Loucy (cell line): ENCODE results near the gene PRSS50.

Source experiments
- H2AFZ ChIP-seq: fragments of 200-600 bp; sonication (generic); 2 replicates; pipeline ENCODE4 v1.6.0; 2016; ENCODE audit warnings: antibody characterized with exemption, mild to moderate bottlenecking, low read length, moderate library complexity
- H3F3A ChIP-seq: fragments of 200-600 bp; 2 replicates; pipeline ENCODE4 v1.6.0; 2016; ENCODE audit warnings: antibody characterized with exemption, low read depth, mild to moderate bottlenecking
- H3K27me3 ChIP-seq: fragments of 200-600 bp; sonication (generic); 2 replicates; pipeline ENCODE4 v1.6.1; 2014; ENCODE audit warnings: low read length, mild to moderate bottlenecking; ENCODE audit not compliant: insufficient read depth, poor library complexity, severe bottlenecking
- H3K36me3 ChIP-seq: fragments of 200-600 bp; sonication (generic); 2 replicates; pipeline ENCODE4 v1.6.1; 2016; ENCODE audit warnings: low read length; ENCODE audit not compliant: insufficient read depth
- H3K4me1 ChIP-seq: fragments of 200-600 bp; sonication (generic); 2 replicates; pipeline ENCODE4 v1.5.1; 2014; ENCODE audit warnings: low read length, mild to moderate bottlenecking; ENCODE audit not compliant: insufficient read depth, poor library complexity, severe bottlenecking
- H3K4me2 ChIP-seq: fragments of 200-600 bp; sonication (generic); 2 replicates; pipeline ENCODE4 v1.6.0; 2014; ENCODE audit warnings: antibody characterized with exemption, low read length, low read depth, mild to moderate bottlenecking; ENCODE audit not compliant: poor library complexity, severe bottlenecking
- H3K4me3 ChIP-seq: fragments of 200-600 bp; sonication (generic); 2 replicates; pipeline ENCODE4 v1.5.1; 2014; ENCODE audit warnings: low read length, mild to moderate bottlenecking, mixed read lengths; ENCODE audit not compliant: poor library complexity, severe bottlenecking
- H3K79me2 ChIP-seq: fragments of 200-600 bp; sonication (generic); 2 replicates; pipeline ENCODE4 v1.6.1; 2014; ENCODE audit warnings: low read length; ENCODE audit not compliant: insufficient read depth
- H3K9ac ChIP-seq: fragments of 200-600 bp; sonication (generic); 2 replicates; pipeline ENCODE4 v1.6.0; 2014; ENCODE audit warnings: mild to moderate bottlenecking, low read depth, low read length, moderate library complexity; ENCODE audit not compliant: poor library complexity, severe bottlenecking
- H3K9me2 ChIP-seq: fragments of 200-600 bp; sonication (generic); replicated peaks from 2 replicates; pipeline ENCODE4 v1.6.1; 2016; ENCODE audit warnings: low read depth, low read length, mixed read lengths
- H3K9me3 ChIP-seq: fragments of 200-600 bp; sonication (generic); 2 replicates; pipeline ENCODE4 v1.6.1; 2014; ENCODE audit warnings: mild to moderate bottlenecking, antibody characterized with exemption, low read length, low read depth; ENCODE audit not compliant: insufficient read depth
- H4K20me1 ChIP-seq: fragments of 200-600 bp; sonication (generic); 2 replicates; pipeline ENCODE4 v1.6.0; 2014; ENCODE audit warnings: antibody characterized with exemption, low read length, mild to moderate bottlenecking; ENCODE audit not compliant: insufficient read depth, poor library complexity, severe bottlenecking
- CTCF ChIP-seq: fragments of 200-600 bp; sonication (generic); conservative IDR thresholded peaks from 2 replicates; pipeline ENCODE4 v1.5.1; 2014; ENCODE audit warnings: mild to moderate bottlenecking, antibody characterized with exemption, low read length
- EZH2phosphoT487 ChIP-seq: fragments of 200-600 bp; IDR thresholded peaks from 2 replicates; pipeline ENCODE4 v1.6.1; 2018; ENCODE audit warnings: antibody characterized with exemption, mild to moderate bottlenecking, moderate library complexity, borderline replicate concordance

PRSS50 gene

GRCh38 chr3:46710229-46710628 lies 7.4 kb downstream of the PRSS50 start:
- Histone ChIP-seq H3K4me1 (no peaks in the 10 kb centered on the region), H3F3A (no peaks in the 10 kb centered on the region), H2AFZ (no peak overlapping the region), H3K79me2 (no peaks in the 10 kb centered on the region), H3K4me3 (no peak overlapping the region), H3K9ac (no peak overlapping the region), H3K9me3 (no peaks in the 10 kb centered on the region), H3K9me2 (no peaks in the 10 kb centered on the region), H3K4me2 (no peak overlapping the region), H4K20me1 (no peaks in the 10 kb centered on the region), H3K27me3 (no peaks in the 10 kb centered on the region), H3K36me3 (no peaks in the 10 kb centered on the region)
- TF ChIP-seq EZH2phosphoT487 = no peak
- no peak for TF ChIP-seq CTCF

GRCh38 chr3:46709721-46710120 lies 7.9 kb downstream of the PRSS50 start:
- Histone ChIP-seq H3K27me3 (no peaks in the 10 kb centered on the region), H3F3A (no peaks in the 10 kb centered on the region), H3K4me2 (no peak overlapping the region), H3K36me3 (no peaks in the 10 kb centered on the region), H3K79me2 (no peaks in the 10 kb centered on the region), H3K9ac (no peak overlapping the region), H3K9me3 (no peaks in the 10 kb centered on the region), H4K20me1 (no peaks in the 10 kb centered on the region), H3K4me3 (no peak overlapping the region), H2AFZ (no peak overlapping the region), H3K9me2 (no peaks in the 10 kb centered on the region), H3K4me1 (no peaks in the 10 kb centered on the region)
- TF ChIP-seq EZH2phosphoT487 (no peak), CTCF (no peak)

GRCh38 chr3:46709157-46709654 lies 8.5 kb downstream of the PRSS50 start:
- Histone ChIP-seq H3K9me3 (no peaks in the 10 kb centered on the region), H3K4me3 (no peak overlapping the region), H3K9ac (no peak overlapping the region), H2AFZ (no peak overlapping the region), H3K4me2 (no peak overlapping the region), H3K79me2 (no peaks in the 10 kb centered on the region), H3K9me2 (no peaks in the 10 kb centered on the region), H3F3A (no peaks in the 10 kb centered on the region), H3K27me3 (no peaks in the 10 kb centered on the region), H3K4me1 (no peaks in the 10 kb centered on the region), H4K20me1 (no peaks in the 10 kb centered on the region), H3K36me3 (no peaks in the 10 kb centered on the region)
- TF ChIP-seq EZH2phosphoT487 (no peak), CTCF (no peak)
